Measurements from ENCODE around the gene SGCB.

GRCh38 chr4:51998837-51999236 lies 39.3 kb downstream of the SGCB start:
- no peak for TF ChIP-seq EZH2 (IDR thresholded peaks at IDR 0.05; ENCODE audit: low read length, missing control alignments)
- TF ChIP-seq CTCF (conservative IDR thresholded peaks at IDR 0.05 in 1 of 2, IDR thresholded peaks at IDR 0.05 in 1 of 2; ENCODE audit: low read depth in 1 of 2, low read length in 2 of 2) = no peak

All from fibroblast of lung (primary cell).